Activated CD4-positive, CD25-positive, alpha-beta regulatory T cell treated with anti-CD3 and anti-CD28 coated beads, Interleukin-2, amount 50 U/mL, for 16 hours (primary cell): ENCODE data around the gene SLC30A1.
"Not testable (repeated sequence)": the region's sequence is repeated elsewhere in the genome, so short reads cannot be mapped to it uniquely, and the experiment has no call there.

ENCODE experiments used
- DNase-seq: peaks from one replicate; pipeline ENCODE4 v3.0.0-alpha.2; 2020; ENCODE audit warnings: low read depth, low spot score

The SLC30A1 gene

DNA sequence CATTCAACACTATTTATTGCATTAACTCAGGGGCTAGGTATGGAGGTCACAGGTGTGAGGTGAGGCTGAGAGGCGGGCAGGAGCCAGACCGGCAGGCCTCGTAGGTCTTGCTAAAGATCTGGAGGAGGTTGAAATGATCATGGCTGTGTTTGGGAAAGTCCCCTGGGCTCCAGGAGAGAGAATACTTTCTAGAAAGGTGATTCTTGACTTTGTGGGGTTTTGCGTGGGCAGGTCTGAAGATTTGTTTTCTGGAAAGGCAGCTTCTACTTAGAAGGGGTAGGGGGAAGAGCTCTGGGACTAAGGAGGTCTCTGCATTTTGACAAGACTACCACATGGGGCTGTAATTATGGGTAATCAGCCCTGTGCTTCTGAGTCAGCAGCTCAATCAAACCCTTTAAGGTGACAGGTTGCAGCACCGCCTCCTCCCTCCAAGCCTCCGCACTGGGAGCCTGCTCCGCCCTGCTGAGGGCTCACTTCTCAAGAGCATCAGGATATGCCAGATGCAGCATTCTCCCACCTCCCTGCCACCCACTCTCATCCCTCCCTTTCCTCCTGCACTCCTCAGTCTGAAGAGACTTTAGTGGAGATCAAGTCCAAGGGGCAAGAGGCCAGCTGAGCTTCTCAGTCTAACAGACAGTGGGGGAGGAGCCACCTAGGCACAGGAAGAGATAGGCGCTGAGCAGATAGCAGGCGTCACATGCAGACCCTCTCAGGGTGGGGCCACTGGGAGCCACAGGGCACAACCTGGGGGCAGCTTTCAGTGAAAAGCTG, 30.5 kb downstream of the SLC30A1 start:
- DNase-seq: no peak

DNA sequence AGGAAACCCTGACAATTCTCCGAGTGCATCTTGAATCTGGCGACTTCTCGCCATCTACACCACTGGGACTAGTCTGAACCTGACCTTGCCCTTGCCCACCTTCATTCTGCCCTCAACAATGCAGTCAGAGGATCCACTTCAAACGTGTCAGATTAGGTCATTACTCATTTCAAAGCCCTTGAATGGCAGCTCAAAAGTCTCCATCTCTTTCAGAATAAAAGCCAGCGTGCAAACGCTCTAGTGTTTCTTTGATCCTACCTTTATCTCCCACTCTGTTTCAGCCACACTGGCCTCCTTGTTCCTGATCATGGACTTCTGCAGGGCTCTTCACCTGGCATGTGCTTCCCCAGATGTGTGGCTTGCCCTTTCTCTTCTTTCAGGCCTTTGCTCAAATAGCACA, 31.3 kb downstream of the SLC30A1 start:
- no peak for DNase-seq

DNA sequence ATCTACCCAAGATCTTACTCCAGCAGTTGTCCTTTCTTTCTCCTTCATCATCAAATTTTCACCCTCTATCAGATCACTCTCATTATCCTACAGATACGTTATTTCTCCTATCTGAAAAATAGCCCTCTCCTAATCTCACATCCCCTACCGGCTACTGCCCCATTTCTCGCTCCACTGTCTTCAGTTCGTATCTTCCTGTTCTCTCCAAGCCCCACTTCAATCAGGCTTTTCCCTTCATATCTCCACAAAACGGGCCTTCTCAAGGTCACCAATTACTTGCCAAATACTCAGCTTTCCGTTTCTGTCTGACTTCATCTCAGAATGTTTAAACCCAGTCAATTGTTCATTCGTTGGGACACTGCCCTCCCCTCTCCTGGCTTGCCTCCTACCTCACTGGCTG, 32.4 kb downstream of the SLC30A1 start:
- no peak for DNase-seq

DNA sequence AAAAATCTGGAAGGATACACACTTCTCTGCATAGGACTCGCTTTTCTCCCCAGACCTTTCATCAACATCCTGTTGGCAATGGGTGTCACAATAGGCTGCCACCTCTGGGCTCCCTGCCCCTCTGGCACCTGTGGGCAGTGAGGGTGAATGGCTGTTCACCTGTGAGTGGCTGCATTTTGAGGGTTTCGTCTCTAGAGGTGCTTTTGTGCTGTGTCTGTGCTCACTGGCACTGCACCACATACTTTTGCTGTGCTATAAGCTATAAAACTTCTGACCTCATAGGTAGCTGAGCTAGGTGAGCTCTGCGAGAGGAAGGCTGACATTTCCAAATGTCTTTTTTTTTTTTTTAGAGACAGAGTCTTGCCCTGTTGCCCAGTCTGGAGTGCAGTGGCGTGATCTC, 35.9 kb downstream of the SLC30A1 start:
- DNase-seq: no peak

DNA sequence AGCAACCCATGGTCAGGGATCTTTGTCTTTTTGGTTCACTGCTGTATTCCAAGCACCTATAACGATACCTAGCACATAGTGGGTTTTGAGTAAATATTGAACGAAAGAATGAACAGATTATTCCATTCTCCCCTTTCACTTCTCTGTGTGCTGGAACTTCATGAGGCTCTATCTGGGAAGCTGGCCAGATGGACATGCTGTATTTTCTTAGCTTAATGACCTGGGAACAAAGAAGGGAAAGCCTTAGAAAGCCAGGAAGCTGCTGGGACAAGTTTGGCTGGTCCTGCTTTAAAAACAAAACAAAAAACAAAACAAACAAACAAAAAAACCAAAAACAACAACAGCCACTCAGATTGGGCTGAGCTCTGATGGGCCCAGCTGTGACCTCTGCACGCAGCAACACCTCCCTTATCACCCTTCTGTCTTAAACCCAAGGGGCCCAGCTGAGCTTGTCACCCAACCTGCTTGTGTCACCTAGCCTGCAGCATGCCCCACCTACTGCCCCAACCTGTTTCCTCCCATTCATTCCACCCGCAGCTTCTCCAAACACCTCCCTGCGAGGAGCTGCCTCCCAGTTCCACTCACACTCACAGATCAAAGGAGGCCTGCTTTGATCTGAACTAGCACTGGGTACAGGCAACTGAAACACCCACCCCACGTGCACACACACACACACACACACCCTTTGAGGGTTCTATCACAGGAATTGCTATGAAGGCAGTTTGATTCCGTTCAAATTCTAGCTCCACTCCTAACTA, 37.1 kb downstream of the SLC30A1 start:
- no peak for DNase-seq

DNA sequence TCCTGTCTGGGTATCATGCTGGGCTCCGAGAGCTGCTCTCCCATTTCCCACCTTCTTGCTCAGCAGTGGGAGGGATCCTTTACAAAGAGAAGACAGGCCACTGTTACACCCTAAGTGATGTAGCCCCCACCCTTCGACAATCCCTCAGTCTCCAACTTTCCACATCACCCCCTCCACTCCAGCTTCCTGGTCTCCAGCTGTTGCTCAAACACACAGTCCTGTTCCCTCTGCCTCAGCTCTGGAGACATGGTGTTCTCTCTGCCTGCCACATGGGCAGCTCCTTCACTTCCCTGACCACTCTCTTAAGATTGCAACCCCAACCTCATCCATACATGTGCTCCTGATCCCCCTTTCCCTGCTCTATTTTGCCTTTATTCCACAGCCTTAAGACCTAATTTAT, 37.7 kb downstream of the SLC30A1 start:
- DNase-seq: no peak

DNA sequence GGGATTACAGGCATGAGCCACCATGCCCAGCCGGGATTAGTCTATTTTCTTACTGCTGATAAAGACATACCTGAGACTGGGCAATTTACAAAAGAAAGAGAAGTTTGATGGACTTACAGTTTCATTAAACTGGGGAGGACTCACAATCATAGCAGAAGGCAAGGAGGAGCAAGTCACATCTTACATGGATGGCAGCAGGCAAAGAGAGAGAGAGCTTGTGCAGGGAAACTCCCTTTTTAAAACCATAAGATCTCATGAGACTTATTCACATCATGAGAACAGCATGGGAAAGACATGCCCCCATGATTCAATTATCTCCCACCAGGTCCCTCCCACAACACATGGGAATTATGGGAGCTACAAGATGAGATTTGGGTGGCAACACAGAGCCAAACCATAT, 38.1 kb downstream of the SLC30A1 start:
- not testable (repeated sequence) for DNase-seq

DNA sequence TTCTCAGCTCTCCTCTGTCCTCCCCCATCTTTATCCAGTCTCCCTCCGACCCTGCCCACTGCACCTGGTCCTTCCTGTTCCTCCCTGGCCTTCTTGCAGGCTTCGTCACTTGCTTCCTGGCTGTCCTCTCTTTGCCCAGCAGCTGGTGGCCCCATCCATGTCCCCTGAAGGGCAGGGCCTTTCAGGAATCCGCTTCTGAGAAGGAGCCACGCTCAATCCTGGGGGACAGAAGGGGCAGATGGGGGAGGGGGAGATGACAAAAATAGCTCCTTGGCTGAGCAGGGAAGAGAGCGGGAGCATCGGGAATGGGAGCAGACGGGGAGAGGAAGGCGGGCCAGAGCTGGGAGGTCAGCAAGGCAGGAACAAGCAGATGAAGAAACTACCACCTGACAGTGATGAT, 40.7 kb downstream of the SLC30A1 start:
- no peak for DNase-seq

DNA sequence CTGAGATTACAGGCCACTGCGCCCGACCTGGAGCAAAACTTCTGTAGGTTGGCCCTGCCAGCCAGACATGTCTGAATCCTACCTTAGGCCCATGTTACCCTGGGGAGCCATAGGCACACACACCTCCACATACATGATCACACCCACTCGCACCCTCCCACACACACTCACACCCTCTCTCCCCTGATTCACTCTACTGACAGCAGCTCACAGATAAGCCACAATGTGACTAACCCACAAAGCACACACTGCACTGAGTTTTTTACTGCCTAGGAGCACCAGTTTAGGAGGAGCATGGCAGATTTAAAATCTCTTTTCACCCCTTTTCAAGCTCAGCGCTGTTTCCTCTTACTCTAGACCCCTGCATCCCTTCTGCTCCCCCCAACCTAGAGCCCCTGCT, 41.7 kb downstream of the SLC30A1 start:
- no peak for DNase-seq

DNA sequence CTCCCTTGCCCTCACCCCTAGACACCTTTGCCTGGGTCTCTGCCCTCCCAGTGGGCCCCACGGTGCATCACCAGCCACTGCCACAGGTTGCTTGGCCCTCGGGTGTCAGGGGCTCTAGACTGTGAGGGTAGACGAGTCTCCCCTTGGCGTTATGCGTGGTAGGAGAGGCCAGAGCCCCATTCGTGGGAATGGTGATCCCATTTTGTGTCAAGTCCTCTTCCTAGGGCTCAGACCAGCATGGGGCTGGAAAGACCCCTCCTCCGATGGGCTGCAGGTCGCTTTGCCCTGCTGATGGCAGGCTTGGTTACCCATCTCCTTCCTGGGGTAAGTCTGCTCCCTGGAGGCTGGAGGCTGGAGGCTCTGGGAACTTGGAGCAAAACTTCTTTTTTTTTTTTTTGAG, 42.4 kb downstream of the SLC30A1 start:
- no peak for DNase-seq

DNA sequence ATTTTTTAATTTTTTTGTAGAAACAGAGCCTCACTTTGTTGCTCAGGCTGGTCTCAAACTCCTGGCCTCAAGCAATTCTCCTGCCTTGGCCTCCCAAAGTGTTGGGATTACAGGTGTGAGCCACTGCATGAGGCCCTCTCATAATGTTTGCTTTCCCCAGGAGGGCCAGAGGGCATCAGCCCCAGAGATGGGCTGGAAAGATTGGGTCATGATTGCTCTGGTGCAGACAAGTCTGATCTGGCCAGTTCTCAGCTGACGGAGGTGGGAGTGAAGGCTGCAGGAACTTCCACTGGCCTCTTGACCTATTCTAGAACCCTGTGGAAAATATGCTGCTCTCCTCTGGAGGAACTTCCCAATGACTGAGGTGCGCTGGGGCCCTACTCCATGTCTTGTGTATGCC, 43.6 kb downstream of the SLC30A1 start:
- DNase-seq: no peak

DNA sequence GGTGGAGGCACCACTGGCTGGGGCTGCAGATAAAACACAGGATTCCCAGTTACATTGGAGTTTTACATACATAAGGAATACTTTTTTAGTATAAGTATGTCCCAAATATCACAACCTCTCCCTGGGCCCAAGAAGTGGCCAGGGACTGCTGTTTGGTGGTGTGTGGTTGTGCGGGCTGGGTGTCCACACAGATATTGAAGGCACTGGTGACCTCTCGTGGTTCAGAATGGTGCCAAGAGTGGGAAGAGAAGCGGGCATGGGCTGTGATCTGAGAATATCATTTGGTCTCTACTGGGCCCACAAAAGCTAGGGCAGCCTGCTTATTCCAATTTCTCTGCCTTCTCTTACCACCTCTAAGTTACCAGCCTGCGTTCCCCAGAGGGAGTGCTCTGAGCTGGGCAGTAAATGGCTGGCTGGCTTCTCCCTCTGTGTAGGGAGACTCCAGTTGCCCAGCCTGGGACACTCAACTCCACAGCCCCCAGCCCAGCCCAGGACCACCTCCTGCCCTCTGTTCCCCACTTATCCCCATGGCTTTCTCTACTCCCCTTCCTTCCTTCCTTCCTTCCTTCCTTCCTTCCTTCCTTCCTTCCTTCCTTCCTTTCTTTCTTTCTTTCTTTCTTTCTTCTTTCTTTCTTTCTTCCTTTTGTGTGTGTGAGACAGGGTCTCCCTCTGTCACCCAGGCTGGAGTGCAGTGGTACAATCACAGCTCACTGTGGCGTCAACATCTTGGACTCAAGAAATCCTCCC, 44.2 kb downstream of the SLC30A1 start:
- no peak for DNase-seq

DNA sequence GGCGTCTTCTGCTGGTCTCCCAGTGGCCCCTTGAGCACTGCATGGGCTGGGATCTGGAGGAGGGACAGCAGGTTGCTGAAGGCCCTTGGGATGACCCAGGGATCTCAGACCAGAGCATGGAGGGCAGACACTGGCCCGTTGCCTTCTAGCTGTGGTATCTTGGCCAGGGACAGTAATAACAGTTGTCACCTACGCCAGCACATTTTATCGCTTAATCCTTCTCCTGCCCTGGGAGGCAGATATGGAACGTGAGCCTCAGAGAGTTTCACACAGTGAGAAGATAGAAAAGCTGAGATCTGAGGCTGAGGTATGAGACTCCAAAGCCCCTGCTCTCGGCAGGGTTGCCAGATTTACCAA, 46.9 kb downstream of the SLC30A1 start:
- DNase-seq: no peak

DNA sequence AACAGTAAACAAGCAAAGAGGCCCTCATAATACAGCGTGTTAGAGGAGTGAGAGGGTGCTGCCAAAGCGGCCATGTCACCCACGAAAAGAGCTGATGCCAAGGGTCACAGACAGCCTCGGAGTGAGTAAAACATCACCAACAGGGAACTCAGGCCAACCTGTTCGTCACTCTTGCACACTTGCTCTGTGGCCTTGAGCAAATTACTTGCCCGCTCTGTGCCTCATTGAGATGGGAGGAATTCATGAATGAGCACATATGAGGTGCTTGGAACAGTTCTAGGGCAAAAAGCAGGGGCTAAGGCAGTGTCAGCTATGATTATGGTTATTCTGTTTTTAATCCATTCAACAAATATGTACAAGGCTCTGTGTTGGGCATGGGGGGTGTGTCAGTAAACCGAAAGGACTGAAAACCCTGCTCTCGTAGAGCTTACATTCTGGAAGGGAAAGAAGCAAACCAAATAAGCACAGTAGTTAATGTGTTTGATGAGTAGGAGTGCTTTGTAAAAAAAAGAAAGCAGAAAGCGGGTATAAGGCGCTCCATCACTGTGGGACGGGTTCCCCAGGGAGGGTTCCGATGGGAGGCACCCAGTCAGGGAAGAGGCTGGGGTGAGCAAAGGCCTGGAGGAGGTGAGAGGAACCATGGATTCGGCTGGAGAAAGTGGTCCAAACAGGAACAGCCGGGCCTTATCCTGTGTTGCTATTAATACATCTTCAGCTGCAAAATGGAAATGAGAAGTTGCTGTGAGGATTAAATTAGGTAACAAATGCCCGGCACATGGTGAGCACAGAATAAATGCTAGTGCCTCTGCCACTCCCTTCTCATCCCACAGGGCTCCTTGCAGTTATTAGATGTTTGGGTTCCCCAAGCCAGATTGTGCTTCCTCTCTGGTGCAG, 47.5 kb downstream of the SLC30A1 start:
- DNase-seq: no peak

DNA sequence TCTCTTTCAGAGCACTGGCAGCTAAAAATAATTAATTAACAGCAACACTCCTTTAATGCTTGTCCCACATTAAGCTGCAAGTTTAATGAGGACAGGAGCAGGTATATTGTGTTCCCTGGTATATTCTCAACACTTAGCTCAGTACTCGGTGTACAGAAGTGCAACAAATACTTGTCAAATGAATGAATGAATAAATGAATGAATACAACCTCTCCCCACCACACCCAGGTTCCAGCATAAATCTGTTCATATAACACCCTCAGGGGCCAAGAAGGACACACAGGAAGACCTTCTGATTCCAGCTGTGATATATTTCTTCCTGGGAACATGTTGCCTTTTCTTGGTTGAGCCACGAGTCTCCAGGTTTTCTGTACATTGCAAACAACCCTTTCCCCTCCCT, 48.9 kb downstream of the SLC30A1 start:
- no peak for DNase-seq

DNA sequence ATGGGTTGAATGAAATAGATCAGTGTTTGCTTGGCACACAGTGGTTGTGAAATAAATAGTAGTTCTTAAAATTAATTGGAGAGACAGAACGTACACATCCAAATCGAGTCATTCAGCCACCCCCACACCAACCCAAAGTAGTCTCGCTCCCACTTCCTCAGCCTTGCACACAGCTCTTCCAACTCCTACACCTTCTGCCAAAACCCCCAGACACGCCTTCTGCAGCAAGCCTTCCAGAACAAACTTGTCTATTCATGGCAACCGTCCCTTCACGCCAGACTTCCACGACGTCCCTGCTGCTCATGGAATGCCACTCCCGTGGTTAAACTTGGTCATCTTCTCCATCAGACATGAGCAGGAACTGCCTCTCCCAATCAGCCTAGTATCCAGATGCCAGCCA, 49.5 kb downstream of the SLC30A1 start:
- DNase-seq: no peak

DNA sequence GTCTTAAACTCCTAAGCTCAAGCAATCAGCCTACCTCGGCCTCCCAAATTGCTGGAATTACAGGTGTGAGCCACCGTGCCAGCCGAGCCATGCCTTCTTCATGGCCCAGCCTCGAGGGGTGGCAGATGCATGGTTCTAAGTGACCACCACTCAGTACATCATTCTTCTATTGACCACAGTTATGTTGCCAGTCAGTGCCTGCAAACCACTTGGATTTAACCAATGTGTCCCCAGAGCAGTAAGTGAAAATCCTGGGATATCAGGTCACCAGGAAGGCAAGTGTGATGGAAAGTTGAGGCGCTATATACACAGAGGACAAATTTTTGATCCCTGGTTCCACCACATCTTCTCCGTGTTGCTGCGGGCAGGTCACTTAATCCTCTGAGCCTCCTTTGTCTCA, 50.0 kb downstream of the SLC30A1 start:
- DNase-seq: no peak

DNA sequence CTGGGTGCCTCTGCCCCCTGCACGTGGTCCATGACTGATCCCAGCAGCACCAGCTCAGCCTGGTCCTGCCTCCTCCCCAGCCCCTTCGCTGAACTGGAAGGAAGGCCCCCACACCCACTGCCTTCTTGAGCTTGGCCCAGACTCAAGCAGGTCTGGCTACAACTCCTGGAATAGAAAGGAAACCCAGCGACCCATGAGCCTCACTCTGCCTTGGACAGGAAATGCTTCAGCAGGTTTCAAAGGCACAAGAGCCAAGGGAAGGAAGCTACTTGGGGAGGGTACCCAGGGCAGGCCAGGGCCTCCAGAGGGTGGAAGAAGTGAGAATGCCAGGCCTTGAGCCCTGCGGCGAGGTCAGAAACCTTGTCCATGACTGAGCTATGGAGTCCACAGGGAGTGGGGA, 51.1 kb downstream of the SLC30A1 start:
- no peak for DNase-seq

DNA sequence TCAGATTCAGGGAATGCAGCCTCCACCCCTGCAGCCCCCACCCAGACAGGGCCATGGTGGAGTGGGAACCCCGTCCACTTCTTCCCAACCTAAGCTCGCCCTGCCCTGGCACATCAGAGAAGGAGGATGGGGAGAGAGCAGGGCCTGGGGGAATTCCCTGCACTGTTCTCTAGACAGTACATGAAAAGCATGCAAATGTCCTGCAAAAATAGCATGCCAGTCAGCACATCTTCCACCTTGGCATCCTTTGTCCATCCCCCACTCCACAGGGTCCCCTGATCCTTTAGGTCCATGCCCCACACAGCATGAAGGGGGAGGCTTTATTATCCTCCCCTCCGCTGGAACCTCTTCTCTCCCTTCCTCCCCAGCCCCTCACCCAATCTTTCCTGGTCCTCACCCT, 52.0 kb downstream of the SLC30A1 start:
- no peak for DNase-seq

DNA sequence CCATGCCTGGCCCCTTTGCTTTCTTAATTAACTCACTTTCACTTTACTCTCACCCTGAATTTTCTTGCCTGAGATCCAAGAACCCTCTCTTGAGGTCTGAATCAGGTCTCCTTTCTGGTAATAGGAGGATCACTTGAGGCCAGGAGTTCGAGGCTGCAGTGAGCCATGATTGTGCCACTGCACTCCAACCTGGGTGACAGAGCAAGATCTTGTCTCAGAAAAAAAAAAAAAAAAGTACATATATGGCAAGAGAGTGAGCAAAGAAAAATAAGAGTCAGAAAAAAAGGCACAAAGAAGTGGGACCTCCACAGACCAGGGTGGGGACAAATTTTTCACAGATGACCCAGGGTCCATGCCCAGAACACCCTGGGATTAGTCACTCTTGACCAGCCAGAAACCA, 52.9 kb downstream of the SLC30A1 start:
- DNase-seq: no peak

DNA sequence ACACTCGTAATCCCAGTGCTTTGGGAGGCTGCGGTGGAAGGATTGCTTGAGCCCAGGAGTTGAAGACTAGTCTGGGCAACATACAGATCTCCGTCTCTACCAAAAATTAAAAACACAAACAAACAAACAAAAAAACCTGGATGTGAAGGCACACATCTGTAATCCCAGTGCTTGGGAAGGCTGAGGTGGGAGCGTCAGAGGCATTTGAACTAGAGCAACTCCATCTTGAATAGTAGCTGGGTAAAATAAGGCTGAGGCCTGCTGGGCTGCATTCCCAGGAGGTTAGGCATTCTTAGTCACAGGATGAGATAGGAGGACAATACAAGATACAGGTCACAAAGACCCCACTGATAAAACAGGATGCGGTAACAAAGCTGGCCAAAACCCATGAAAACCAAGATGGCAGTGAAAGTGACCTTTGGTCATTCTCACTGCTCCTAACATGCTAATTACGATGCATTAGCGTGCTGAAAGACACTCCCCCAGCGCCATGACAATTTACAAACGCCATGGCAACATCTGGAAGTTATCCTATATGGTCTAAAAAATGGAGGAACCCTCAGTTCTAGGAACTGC, 53.8 kb downstream of the SLC30A1 start:
- no peak for DNase-seq
